Activated naive CD8-positive, alpha-beta T cell treated with anti-CD3 and anti-CD28 coated beads, Interleukin-2, amount 10 ng/mL, durations not matched to agents 7 days and 5 days (primary cell): ENCODE data around the gene ZFP36. TPM values are rescaled to one million over a fixed set of nuclear protein-coding genes. Genes with fewer than 3 reads are reported as not detected.

ENCODE experiments used
- ATAC-seq: fragments of 150-1000 bp; cut with Tn5 transposase; one replicate; pipeline ENCODE4 v1.10.0; 2021; ENCODE audit warnings: low read depth, moderate library complexity
- POLR2A ChIA-PET: fragments of 350-600 bp; sonication (Branson Sonifier 250); formaldehyde crosslinking; loops from one replicate; lab custom pipeline; 2021; ENCODE audit warnings: antibody characterized with exemption; lab: Charles Lee
- DNase-seq: peaks from one replicate; pipeline ENCODE4 v3.0.0; 2021
- H3K27ac Mint-ChIP-seq: one replicate; pipeline ENCODE4 v1.8.0; 2022; ENCODE audit warnings: mild to moderate bottlenecking, mixed read lengths
- H3K27me3 Mint-ChIP-seq: one replicate; pipeline ENCODE4 v1.8.0; 2022; ENCODE audit warnings: mild to moderate bottlenecking, moderate library complexity, mixed read lengths
- H3K36me3 Mint-ChIP-seq: one replicate; pipeline ENCODE4 v1.8.0; 2021; ENCODE audit warnings: mild to moderate bottlenecking, mixed read lengths
- H3K4me1 Mint-ChIP-seq: one replicate; pipeline ENCODE4 v1.8.0; 2021; ENCODE audit warnings: mixed read lengths
- H3K4me3 Mint-ChIP-seq: one replicate; pipeline ENCODE4 v1.8.0; 2022; ENCODE audit warnings: mild to moderate bottlenecking, moderate library complexity, mixed read lengths
- H3K9me3 Mint-ChIP-seq: one replicate; pipeline ENCODE4 v1.8.0; 2021; ENCODE audit warnings: mixed read lengths
- total RNA-seq, 2 experiments: library from RNA; stranded (reverse); gene quantifications; one replicate each; pipeline ENCODE4 v1.2.3, GENCODE V29; 2021

The ZFP36 gene
- total RNA-seq, 2 experiments from 2014 or later = 102 to 107 TPM

DNA sequence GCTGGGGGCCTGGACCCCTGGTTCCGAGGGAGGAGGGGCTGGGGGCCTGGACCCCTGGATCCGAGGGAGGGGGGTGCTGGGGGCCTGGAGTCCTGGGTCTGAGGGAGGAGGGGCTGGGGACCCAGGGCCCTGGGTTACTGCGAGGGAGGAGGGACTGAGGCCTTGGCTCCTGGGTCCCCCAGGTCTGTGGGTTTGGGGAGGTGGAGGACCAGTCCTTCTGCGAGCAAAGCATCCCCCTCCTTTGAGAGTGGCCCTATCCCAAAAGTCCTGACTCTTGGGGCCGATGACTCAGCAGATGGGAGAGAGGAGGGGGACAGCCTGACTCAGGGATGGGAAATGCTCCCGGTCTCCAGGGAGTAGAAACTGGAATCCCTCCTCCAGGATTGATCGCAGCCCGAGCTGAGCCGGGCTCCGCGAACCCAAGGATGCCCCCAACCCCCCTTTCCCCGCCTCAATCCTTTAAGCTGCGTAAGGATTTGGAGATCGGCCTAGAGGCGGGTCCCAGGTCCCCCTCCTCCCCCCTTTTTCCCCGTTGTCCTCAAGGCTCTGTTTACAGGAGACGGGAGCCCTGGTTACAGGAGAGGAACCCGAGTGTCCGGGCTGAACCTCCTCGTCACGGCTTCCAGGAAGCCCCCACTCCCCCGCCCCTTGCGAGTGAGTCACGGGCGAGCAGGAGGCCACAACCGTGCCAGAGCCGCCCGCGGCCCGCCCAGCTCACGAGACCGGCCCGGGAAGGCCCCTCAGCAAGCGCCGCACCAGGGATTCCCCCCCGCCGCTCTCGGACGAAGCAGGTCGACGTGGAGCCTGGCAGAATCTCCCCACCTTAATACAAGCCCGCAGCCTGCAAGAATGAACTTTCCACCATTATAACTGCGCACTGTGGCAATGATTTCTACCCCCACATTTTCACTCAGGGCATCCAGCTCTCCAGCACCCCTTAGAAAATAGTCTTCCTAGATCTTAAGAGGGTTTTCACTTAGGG is 3.0 kb upstream of the ZFP36 start:
- H3K36me3 Mint-ChIP-seq = peaks cover 16% of the 10 kb centered on the region
- H3K27me3 Mint-ChIP-seq = no peaks in the 10 kb centered on the region
- H3K9me3 Mint-ChIP-seq = no peaks in the 10 kb centered on the region
- H3K4me1 Mint-ChIP-seq = peaks cover 47% of the 10 kb centered on the region
- H3K27ac Mint-ChIP-seq = peak overlapping the region; percentile 85
- ATAC-seq (peak; percentile 12), DNase-seq (peak; percentile 89)
- POLR2A ChIA-PET = interaction anchor here (1.3 kb wide), 1 partner anchor 12 kb away, joined by 5 read pairs; the partner anchor contains the start of genes MED29 and PAF1
- H3K4me3 Mint-ChIP-seq = peak overlapping the region; percentile 63

DNA sequence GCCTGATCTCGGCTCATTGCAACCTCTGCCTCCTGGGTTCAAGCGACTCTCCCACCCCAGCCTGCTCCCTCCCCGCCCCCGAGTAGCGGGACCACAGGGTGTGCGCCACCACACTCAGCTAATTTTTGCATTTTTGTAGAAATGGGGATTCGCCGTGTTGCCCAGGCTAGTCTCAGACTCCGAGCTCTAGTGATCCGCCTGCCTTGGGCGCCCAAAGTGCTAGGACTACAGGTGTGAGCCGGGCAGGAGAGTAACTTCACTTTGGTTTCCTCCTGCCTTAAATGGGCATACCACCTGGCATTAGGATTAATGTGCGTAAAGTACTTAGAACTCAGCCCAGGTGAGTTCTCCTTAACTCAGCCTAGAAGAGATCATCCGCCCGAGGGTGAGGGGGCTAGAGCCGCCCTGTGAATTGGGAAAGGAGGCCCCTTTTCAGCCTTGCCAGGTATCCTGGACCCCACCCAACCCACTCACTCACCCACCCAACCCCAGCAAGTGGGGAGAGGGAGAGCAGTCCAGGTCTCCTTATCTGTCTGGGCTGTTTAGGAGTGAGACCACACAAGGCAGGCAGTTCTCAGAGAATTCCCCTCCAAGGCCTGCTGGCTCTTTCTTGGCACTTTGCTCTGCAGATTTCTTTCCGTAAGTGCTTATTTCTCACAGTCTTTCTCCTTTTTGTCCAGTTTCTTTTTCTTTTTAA is 1.2 kb upstream of the ZFP36 start:
- POLR2A ChIA-PET = interaction anchor here (0.9 to 5.2 kb wide), 5 partner anchors 7 to 70 kb away, joined by 3 to 90 read pairs (median 8); partner anchors contain the start of genes MED29, PAF1 and RPS16
- no peak for ATAC-seq
- Mint-ChIP-seq H3K4me1 (peaks cover 42% of the 10 kb centered on the region), H3K36me3 (peaks cover 15% of the 10 kb centered on the region), H3K4me3 (peak overlapping the region; percentile 25), H3K27me3 (no peaks in the 10 kb centered on the region), H3K27ac (no peak overlapping the region), H3K9me3 (no peaks in the 10 kb centered on the region)
- DNase-seq = no peak

GRCh38 chr19:39405958-39406655 is 540 bp upstream of the ZFP36 start:
- ATAC-seq (peak; percentile 13), DNase-seq (peak; percentile 85)
- POLR2A ChIA-PET = interaction anchor here (0.6 to 5.2 kb wide), 6 partner anchors 8 to 549 kb away, joined by 5 to 90 read pairs (median 23); partner anchors contain the start of genes MED29, PAF1, RPS16 and SAMD4B
- Mint-ChIP-seq H3K36me3 (peaks cover 15% of the 10 kb centered on the region), H3K4me3 (peak overlapping the region; percentile 86), H3K27me3 (no peaks in the 10 kb centered on the region), H3K9me3 (no peaks in the 10 kb centered on the region), H3K27ac (peak overlapping the region; percentile 90), H3K4me1 (peaks cover 46% of the 10 kb centered on the region)

GRCh38 chr19:39407410-39407659 is 688 bp downstream of the ZFP36 start:
- Mint-ChIP-seq H3K27me3 (peaks cover 2% of the 10 kb centered on the region), H3K27ac (peak overlapping the region; percentile 99), H3K9me3 (no peaks in the 10 kb centered on the region), H3K4me1 (peaks cover 44% of the 10 kb centered on the region), H3K36me3 (peaks cover 16% of the 10 kb centered on the region), H3K4me3 (peak overlapping the region; percentile 86)
- DNase-seq (no peak), ATAC-seq (no peak)
- POLR2A ChIA-PET = interaction anchor here (1.2 to 5.2 kb wide), 5 partner anchors 9 to 65 kb away, joined by 5 to 90 read pairs (median 39); partner anchors contain the start of genes MED29, PAF1, RPS16 and SAMD4B

DNA sequence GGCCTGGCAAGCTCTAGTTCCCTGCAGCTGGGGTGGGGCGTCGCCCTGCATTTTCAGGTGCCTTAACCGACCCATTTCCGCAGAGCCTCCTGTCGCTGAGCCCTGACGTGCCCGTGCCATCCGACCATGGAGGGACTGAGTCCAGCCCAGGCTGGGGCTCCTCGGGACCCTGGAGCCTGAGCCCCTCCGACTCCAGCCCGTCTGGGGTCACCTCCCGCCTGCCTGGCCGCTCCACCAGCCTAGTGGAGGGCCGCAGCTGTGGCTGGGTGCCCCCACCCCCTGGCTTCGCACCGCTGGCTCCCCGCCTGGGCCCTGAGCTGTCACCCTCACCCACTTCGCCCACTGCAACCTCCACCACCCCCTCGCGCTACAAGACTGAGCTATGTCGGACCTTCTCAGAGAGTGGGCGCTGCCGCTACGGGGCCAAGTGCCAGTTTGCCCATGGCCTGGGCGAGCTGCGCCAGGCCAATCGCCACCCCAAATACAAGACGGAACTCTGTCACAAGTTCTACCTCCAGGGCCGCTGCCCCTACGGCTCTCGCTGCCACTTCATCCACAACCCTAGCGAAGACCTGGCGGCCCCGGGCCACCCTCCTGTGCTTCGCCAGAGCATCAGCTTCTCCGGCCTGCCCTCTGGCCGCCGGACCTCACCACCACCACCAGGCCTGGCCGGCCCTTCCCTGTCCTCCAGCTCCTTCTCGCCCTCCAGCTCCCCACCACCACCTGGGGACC is 1.2 kb downstream of the ZFP36 start:
- H3K4me1 Mint-ChIP-seq = peaks cover 43% of the 10 kb centered on the region
- H3K36me3 Mint-ChIP-seq = peaks cover 16% of the 10 kb centered on the region
- H3K27ac Mint-ChIP-seq = peak overlapping the region; percentile 99
- DNase-seq = peak; percentile 82
- peak overlapping the region; percentile 86 for H3K4me3 Mint-ChIP-seq
- peaks cover 2% of the 10 kb centered on the region for H3K27me3 Mint-ChIP-seq
- peak; percentile 14 for ATAC-seq
- no peaks in the 10 kb centered on the region for H3K9me3 Mint-ChIP-seq
- POLR2A ChIA-PET = interaction anchor here (2.1 to 5.2 kb wide), 4 partner anchors 9 to 37 kb away, joined by 5 to 90 read pairs (median 40); partner anchors contain the start of genes MED29, PAF1, RPS16 and SUPT5H

- peak; percentile 61 for DNase-seq
- H3K36me3 Mint-ChIP-seq = peaks cover 16% of the 10 kb centered on the region
- peaks cover 42% of the 10 kb centered on the region for H3K4me1 Mint-ChIP-seq
- POLR2A ChIA-PET = interaction anchor here (2.1 to 5.2 kb wide), 4 partner anchors 10 to 36 kb away, joined by 5 to 90 read pairs (median 40); partner anchors contain the start of genes MED29, PAF1, RPS16 and SUPT5H
- no peak for ATAC-seq
- H3K4me3 Mint-ChIP-seq = peak overlapping the region; percentile 86
- peak overlapping the region; percentile 99 for H3K27ac Mint-ChIP-seq
- H3K27me3 Mint-ChIP-seq = peaks cover 2% of the 10 kb centered on the region
- no peaks in the 10 kb centered on the region for H3K9me3 Mint-ChIP-seq
These were observed 2.0 kb downstream of the ZFP36 start for GRCh38 chr19:39408392-39409207.

- Mint-ChIP-seq H3K27me3 (peaks cover 2% of the 10 kb centered on the region), H3K4me1 (peaks cover 47% of the 10 kb centered on the region), H3K27ac (peak overlapping the region; percentile 99), H3K4me3 (peak overlapping the region; percentile 86), H3K36me3 (peaks cover 24% of the 10 kb centered on the region), H3K9me3 (no peaks in the 10 kb centered on the region)
- ATAC-seq (no peak), DNase-seq (peak; percentile 83)
- POLR2A ChIA-PET = interaction anchor here (2.1 to 5.2 kb wide), 4 partner anchors 11 to 36 kb away, joined by 5 to 90 read pairs (median 40); partner anchors contain the start of genes MED29, PAF1, RPS16 and SUPT5H
These were observed 2.8 kb downstream of the ZFP36 start for GRCh38 chr19:39409208-39410016.

DNA sequence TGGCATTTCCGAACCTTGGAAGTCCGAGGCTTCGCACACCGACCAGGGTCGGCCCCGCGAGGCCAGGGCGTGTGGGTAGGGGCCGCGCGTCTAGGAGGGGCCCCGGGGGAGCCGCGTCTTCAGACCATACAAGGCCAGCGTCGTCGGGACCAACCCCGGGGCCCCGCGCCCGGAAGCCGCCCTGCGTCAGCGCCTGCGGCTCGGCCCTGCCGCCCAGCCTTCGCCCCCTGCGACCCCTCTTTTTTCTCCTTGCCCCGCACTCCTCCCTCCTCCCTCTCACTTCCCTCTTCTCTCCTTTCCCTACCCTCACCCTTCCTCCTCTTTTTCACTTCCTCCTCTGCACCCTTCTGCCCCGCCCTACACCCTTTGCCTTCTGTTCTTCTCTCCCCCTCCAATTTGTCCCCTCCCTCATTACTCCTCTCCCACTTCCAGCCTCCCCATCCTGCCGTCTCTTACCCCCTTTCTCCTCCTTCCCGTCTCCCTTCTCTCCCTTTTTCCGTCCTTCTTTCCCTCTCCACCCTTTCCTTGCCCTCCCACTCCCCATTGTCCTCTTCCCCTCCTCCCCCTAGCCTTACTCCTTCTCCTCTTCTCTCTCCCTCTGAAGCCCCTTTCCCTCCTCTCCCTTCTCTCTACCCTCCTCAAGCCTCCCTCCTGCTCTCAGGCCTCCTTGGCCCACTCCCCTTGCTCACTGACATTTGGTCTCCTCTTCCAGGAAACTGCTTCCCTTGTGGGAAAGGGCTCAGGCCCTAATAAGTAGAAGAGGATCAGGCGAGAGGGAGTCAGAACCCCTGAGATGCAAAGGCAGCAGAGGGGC is 3.6 kb downstream of the ZFP36 start:
- POLR2A ChIA-PET = interaction anchor here (2.4 kb wide), 1 partner anchor 13 kb away, joined by 69 read pairs; no protein-coding TSS in a partner anchor
- Mint-ChIP-seq H3K27me3 (peaks cover 2% of the 10 kb centered on the region), H3K27ac (peak overlapping the region; percentile 98), H3K36me3 (peaks cover 27% of the 10 kb centered on the region), H3K9me3 (no peaks in the 10 kb centered on the region), H3K4me1 (peaks cover 48% of the 10 kb centered on the region), H3K4me3 (peak overlapping the region; percentile 84)
- DNase-seq (peak; percentile 80), ATAC-seq (peak; percentile 15)

DNA sequence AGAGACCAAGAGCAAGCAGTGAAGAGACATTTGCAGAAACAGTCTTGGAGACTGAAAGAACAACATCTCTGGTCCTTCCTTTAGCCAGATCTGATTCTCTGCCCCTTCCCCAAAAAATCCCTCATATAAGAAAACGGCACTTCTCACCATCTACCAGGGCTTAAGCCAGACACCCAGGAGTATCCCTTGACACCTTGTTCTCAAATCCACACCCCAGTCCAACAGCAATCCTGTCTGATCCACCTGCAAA is 4.1 kb downstream of the ZFP36 start:
- ATAC-seq (no peak), DNase-seq (no peak)
- H3K4me3 Mint-ChIP-seq = peak overlapping the region; percentile 84
- peak overlapping the region; percentile 98 for H3K27ac Mint-ChIP-seq
- peaks cover 27% of the 10 kb centered on the region for H3K36me3 Mint-ChIP-seq
- peaks cover 43% of the 10 kb centered on the region for H3K4me1 Mint-ChIP-seq
- POLR2A ChIA-PET = interaction anchor here (2.2 to 2.4 kb wide), 2 partner anchors 10 to 13 kb away, joined by 44 to 69 read pairs; no protein-coding TSS in a partner anchor
- H3K27me3 Mint-ChIP-seq = peaks cover 2% of the 10 kb centered on the region
- H3K9me3 Mint-ChIP-seq = no peaks in the 10 kb centered on the region

DNA sequence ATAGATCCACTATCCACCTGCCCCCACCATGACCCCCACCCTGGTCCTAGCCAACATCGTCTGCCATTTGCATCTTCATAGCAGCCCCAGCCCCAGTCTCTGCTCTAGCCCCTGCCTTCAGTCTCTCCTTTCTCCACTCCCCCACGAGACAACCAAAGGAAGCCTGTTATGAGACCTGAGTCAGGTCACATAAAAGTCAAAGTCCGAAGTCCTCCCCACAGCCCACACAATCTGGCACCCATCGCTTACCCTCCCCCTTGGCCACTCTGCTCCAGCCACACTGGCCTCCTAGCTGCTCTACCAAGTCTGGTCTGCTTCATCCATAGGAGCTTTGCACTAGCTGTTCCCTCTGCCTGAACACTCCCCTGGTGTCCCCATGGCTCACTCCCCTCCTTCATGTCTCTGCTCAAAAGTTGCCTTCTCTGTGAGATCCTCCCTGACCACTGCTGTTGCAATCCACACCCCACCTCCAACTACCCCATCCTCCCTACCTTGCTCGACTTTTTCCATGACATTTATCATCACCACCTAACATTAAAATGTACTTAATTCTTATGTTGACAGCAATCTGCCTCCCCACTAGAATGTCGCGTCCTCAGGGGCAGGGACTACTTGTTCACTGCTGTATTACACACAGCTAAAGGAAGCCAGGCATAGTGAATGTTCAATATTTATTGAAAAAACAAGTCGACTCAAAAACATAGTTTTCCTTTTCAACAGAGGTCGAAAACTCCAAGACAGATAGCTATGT is 4.6 kb downstream of the ZFP36 start:
- no peaks in the 10 kb centered on the region for H3K9me3 Mint-ChIP-seq
- POLR2A ChIA-PET = interaction anchor here (1.0 to 2.4 kb wide), 9 partner anchors 10 to 286 kb away, joined by 3 to 69 read pairs (median 13); partner anchors contain the start of genes MED29, PAF1, PAK4 and RPS16
- DNase-seq = no peak
- peak overlapping the region; percentile 84 for H3K4me3 Mint-ChIP-seq
- peaks cover 27% of the 10 kb centered on the region for H3K36me3 Mint-ChIP-seq
- H3K27ac Mint-ChIP-seq = peak overlapping the region; percentile 98
- no peak for ATAC-seq
- peaks cover 38% of the 10 kb centered on the region for H3K4me1 Mint-ChIP-seq
- peaks cover 2% of the 10 kb centered on the region for H3K27me3 Mint-ChIP-seq
